Activated T-helper 2 cell treated with anti-CD3 and anti-CD28 coated beads, Interferon-gamma antibody, Interleukin-2, Interleukin-4, amounts not matched to agents 10 μg/mL and 5 μg/mL and 100 μg/mL, durations not matched to agents 14 hours and 24 hours and 36 hours (primary cell): Measurements from ENCODE around the gene STAM2. TPM values are rescaled to one million over a fixed set of nuclear protein-coding genes. Genes with fewer than 3 reads are reported as not detected.
"Not testable (repeated sequence)": the region's sequence is repeated elsewhere in the genome, so short reads cannot be mapped to it uniquely, and the experiment has no call there.

Source experiments
- DNase-seq: peaks from one replicate; pipeline ENCODE4 v3.0.0; 2021; ENCODE audit warnings: low spot score
- H3K27ac Mint-ChIP-seq: one replicate; pipeline ENCODE4 v1.8.0; 2021; ENCODE audit warnings: mixed read lengths
- H3K27me3 Mint-ChIP-seq: one replicate; pipeline ENCODE4 v1.8.0; 2021; ENCODE audit warnings: low read depth, mixed read lengths
- H3K36me3 Mint-ChIP-seq: one replicate; pipeline ENCODE4 v1.8.0; 2021; ENCODE audit warnings: low read depth, mixed read lengths
- H3K4me1 Mint-ChIP-seq: one replicate; pipeline ENCODE4 v1.8.0; 2021; ENCODE audit warnings: low read depth, mixed read lengths
- H3K4me3 Mint-ChIP-seq: one replicate; pipeline ENCODE4 v1.8.0; 2021; ENCODE audit warnings: low read depth, mild to moderate bottlenecking, moderate library complexity, mixed read lengths
- H3K9me3 Mint-ChIP-seq: one replicate; pipeline ENCODE4 v1.8.0; 2021; ENCODE audit warnings: mixed read lengths
- intact Hi-C: fragments of 100-400 bp; cut with micrococcal nuclease; formaldehyde crosslinking; loops from one replicate; pipeline ENCODE4 v1.15.1; 2023
- total RNA-seq: library from RNA; stranded (reverse); gene quantifications from 2 replicates; pipeline ENCODE4 v1.2.3, GENCODE V29; 2022

Gene STAM2
- total RNA-seq, 1 donor from 2014 or later: 15.9 TPM

- Mint-ChIP-seq H3K27me3 (peaks cover 41% of the 10 kb centered on the region), H3K36me3 (no peaks in the 10 kb centered on the region), H3K9me3 (no peaks in the 10 kb centered on the region), H3K27ac (no peak overlapping the region), H3K4me3 (no peak overlapping the region), H3K4me1 (peaks cover 15% of the 10 kb centered on the region)
- no peak for DNase-seq
- intact Hi-C loops: no loop called here
These were observed 80.4 kb downstream of the STAM2 start for GRCh38 chr2:152095146-152095545.

- peaks cover 34% of the 10 kb centered on the region for H3K27me3 Mint-ChIP-seq
- H3K4me1 Mint-ChIP-seq: peaks cover 8% of the 10 kb centered on the region
- H3K9me3 Mint-ChIP-seq: no peaks in the 10 kb centered on the region
- H3K36me3 Mint-ChIP-seq: no peaks in the 10 kb centered on the region
- intact Hi-C loops: no loop called here
- H3K4me3 Mint-ChIP-seq: no peak overlapping the region
- no peak for DNase-seq
- no peak overlapping the region for H3K27ac Mint-ChIP-seq
These were observed 81.5 kb downstream of the STAM2 start for GRCh38 chr2:152094014-152094413.

GRCh38 chr2:152093464-152093863 lies 82.1 kb downstream of the STAM2 start:
- no peak overlapping the region for H3K27ac Mint-ChIP-seq

GRCh38 chr2:152092095-152092494 lies 83.5 kb downstream of the STAM2 start:
- DNase-seq: no peak
- Mint-ChIP-seq H3K36me3 (no peaks in the 10 kb centered on the region), H3K27ac (no peak overlapping the region), H3K27me3 (peaks cover 26% of the 10 kb centered on the region), H3K4me3 (no peak overlapping the region), H3K4me1 (no peaks in the 10 kb centered on the region), H3K9me3 (no peaks in the 10 kb centered on the region)
- intact Hi-C loops: no loop called here

More at GRCh38 chr2:152093464-152093863, 82.1 kb downstream of the STAM2 start:
- intact Hi-C loops: no loop called here
- DNase-seq: no peak
- Mint-ChIP-seq H3K27me3 (peaks cover 35% of the 10 kb centered on the region), H3K4me1 (peaks cover 8% of the 10 kb centered on the region), H3K4me3 (no peak overlapping the region), H3K9me3 (no peaks in the 10 kb centered on the region), H3K36me3 (no peaks in the 10 kb centered on the region)

- H3K27ac Mint-ChIP-seq, DNase-seq: not testable (repeated sequence)
These were observed 84.8 kb downstream of the STAM2 start for GRCh38 chr2:152090726-152091125.

GRCh38 chr2:152089238-152089637 lies 86.3 kb downstream of the STAM2 start:
- no peak for DNase-seq
- Mint-ChIP-seq H3K27me3 (peaks cover 18% of the 10 kb centered on the region), H3K4me1 (no peaks in the 10 kb centered on the region), H3K9me3 (no peaks in the 10 kb centered on the region), H3K27ac (no peak overlapping the region), H3K4me3 (no peak overlapping the region), H3K36me3 (no peaks in the 10 kb centered on the region)
- intact Hi-C loops: no loop called here

More at GRCh38 chr2:152090726-152091125, 84.8 kb downstream of the STAM2 start:
- intact Hi-C loops, H3K9me3 Mint-ChIP-seq, H3K4me3 Mint-ChIP-seq, H3K36me3 Mint-ChIP-seq, H3K4me1 Mint-ChIP-seq: not testable (repeated sequence)
- peaks cover 24% of the 10 kb centered on the region for H3K27me3 Mint-ChIP-seq

GRCh38 chr2:152088006-152088405 lies 87.6 kb downstream of the STAM2 start:
- Mint-ChIP-seq H3K36me3 (no peaks in the 10 kb centered on the region), H3K27ac (no peak overlapping the region)

GRCh38 chr2:152086231-152086630 lies 89.3 kb downstream of the STAM2 start:
- peaks cover 11% of the 10 kb centered on the region for H3K27me3 Mint-ChIP-seq
- no peaks in the 10 kb centered on the region for H3K9me3 Mint-ChIP-seq
- H3K27ac Mint-ChIP-seq: no peak overlapping the region
- H3K4me1 Mint-ChIP-seq: no peaks in the 10 kb centered on the region
- intact Hi-C loops: no loop called here
- DNase-seq: no peak
- no peaks in the 10 kb centered on the region for H3K36me3 Mint-ChIP-seq
- H3K4me3 Mint-ChIP-seq: no peak overlapping the region

More at GRCh38 chr2:152088006-152088405, 87.6 kb downstream of the STAM2 start:
- no peak overlapping the region for H3K4me3 Mint-ChIP-seq
- peaks cover 12% of the 10 kb centered on the region for H3K27me3 Mint-ChIP-seq
- no peaks in the 10 kb centered on the region for H3K4me1 Mint-ChIP-seq
- no peak for DNase-seq
- H3K9me3 Mint-ChIP-seq: no peaks in the 10 kb centered on the region
- intact Hi-C loops: no loop called here

- intact Hi-C loops: no loop called here
- Mint-ChIP-seq H3K27me3 (peaks cover 5% of the 10 kb centered on the region), H3K27ac (no peak overlapping the region)
These were observed 91.5 kb downstream of the STAM2 start for GRCh38 chr2:152084076-152084475.

GRCh38 chr2:152083202-152083875 lies 92.2 kb downstream of the STAM2 start:
- DNase-seq: no peak
- intact Hi-C loops: no loop called here
- H3K4me3 Mint-ChIP-seq: no peak overlapping the region

More at GRCh38 chr2:152084076-152084475, 91.5 kb downstream of the STAM2 start:
- DNase-seq: no peak
- no peaks in the 10 kb centered on the region for H3K9me3 Mint-ChIP-seq
- H3K36me3 Mint-ChIP-seq: no peaks in the 10 kb centered on the region
- no peaks in the 10 kb centered on the region for H3K4me1 Mint-ChIP-seq
- H3K4me3 Mint-ChIP-seq: no peak overlapping the region

GRCh38 chr2:152078662-152079061 lies 96.9 kb downstream of the STAM2 start:
- no peak overlapping the region for H3K4me3 Mint-ChIP-seq
- H3K4me1 Mint-ChIP-seq: no peaks in the 10 kb centered on the region
- H3K27ac Mint-ChIP-seq: no peak overlapping the region
- no peaks in the 10 kb centered on the region for H3K36me3 Mint-ChIP-seq
- H3K27me3 Mint-ChIP-seq: no peaks in the 10 kb centered on the region
- DNase-seq: no peak
- no peaks in the 10 kb centered on the region for H3K9me3 Mint-ChIP-seq
- intact Hi-C loops: no loop called here

More at GRCh38 chr2:152083202-152083875, 92.2 kb downstream of the STAM2 start:
- Mint-ChIP-seq H3K27me3 (peaks cover 3% of the 10 kb centered on the region), H3K4me1 (no peaks in the 10 kb centered on the region), H3K27ac (no peak overlapping the region), H3K9me3 (no peaks in the 10 kb centered on the region), H3K36me3 (no peaks in the 10 kb centered on the region)

- intact Hi-C loops: no loop called here
These were observed 97.5 kb downstream of the STAM2 start for GRCh38 chr2:152078023-152078422.

GRCh38 chr2:152075461-152076050 lies 100.0 kb downstream of the STAM2 start:
- Mint-ChIP-seq H3K4me3 (no peak overlapping the region), H3K9me3 (no peaks in the 10 kb centered on the region), H3K27me3 (no peaks in the 10 kb centered on the region), H3K27ac (no peak overlapping the region), H3K36me3 (no peaks in the 10 kb centered on the region), H3K4me1 (no peaks in the 10 kb centered on the region)
- DNase-seq: no peak
- intact Hi-C loops: no loop called here

More at GRCh38 chr2:152078023-152078422, 97.5 kb downstream of the STAM2 start:
- H3K9me3 Mint-ChIP-seq: no peaks in the 10 kb centered on the region
- H3K27me3 Mint-ChIP-seq: no peaks in the 10 kb centered on the region
- H3K36me3 Mint-ChIP-seq: no peaks in the 10 kb centered on the region
- H3K4me1 Mint-ChIP-seq: no peaks in the 10 kb centered on the region
- DNase-seq: no peak
- H3K27ac Mint-ChIP-seq: no peak overlapping the region
- H3K4me3 Mint-ChIP-seq: no peak overlapping the region
